H1 (cell line): ENCODE measurements around the gene COMMD2. TPM values are rescaled to one million over a fixed set of nuclear protein-coding genes. Genes with fewer than 3 reads are reported as not detected.

Experiments
- CTCF ChIA-PET: fragments of 300-600 bp; sonication (Branson Sonifier 250); formaldehyde crosslinking; loops from one replicate; lab custom pipeline; 2021; ENCODE audit not compliant: partially characterized antibody; lab: Charles Lee
- POLR2A ChIA-PET: fragments of 300-600 bp; sonication (Branson Sonifier 250); formaldehyde crosslinking; loops from one replicate; lab custom pipeline; 2021; ENCODE audit warnings: inconsistent platforms; ENCODE audit not compliant: partially characterized antibody; lab: Charles Lee
- DNase-seq, 2 experiments: peaks; one replicate each; pipeline versions ENCODE4 v3.0.0 to v3.0.0-alpha.2; 2010 to 2022; ENCODE audit warnings: low spot score in 2 of 2, low read depth in 1 of 2, mixed read lengths in 1 of 2
- FAIRE-seq: peaks from 2 replicates; lab custom pipeline; 2011; peaks lifted over from hg19 to GRCh38; lab: Jason Lieb, UNC
- H2AFZ ChIP-seq: 2 replicates; pipeline ENCODE4 v1.8.1; 2012; ENCODE audit warnings: low read length, inconsistent platforms
- H2AK5ac ChIP-seq: 2 replicates; pipeline ENCODE4 v1.6.1; 2013; ENCODE audit warnings: low read depth, low read length
- H2BK120ac ChIP-seq: replicated peaks from 2 replicates; pipeline ENCODE3; 2013; ENCODE audit warnings: low read depth, low read length, inconsistent platforms
- H2BK12ac ChIP-seq: 2 replicates; pipeline ENCODE4 v1.6.1; 2013; ENCODE audit warnings: low read depth, low read length
- H2BK15ac ChIP-seq: 2 replicates; pipeline ENCODE4 v1.6.1; 2013; ENCODE audit warnings: low read length
- H2BK20ac ChIP-seq: 2 replicates; pipeline ENCODE4 v1.6.1; 2013; ENCODE audit warnings: low read length
- H2BK5ac ChIP-seq: 2 replicates; pipeline ENCODE4 v1.6.1; 2013; ENCODE audit warnings: low read depth, low read length
- H3K14ac ChIP-seq: 2 replicates; pipeline ENCODE4 v1.6.1; 2013; ENCODE audit warnings: inconsistent platforms; ENCODE audit not compliant: insufficient read length
- H3K18ac ChIP-seq: 2 replicates; pipeline ENCODE4 v1.6.1; 2013; ENCODE audit warnings: low read length; ENCODE audit errors: extremely low read depth
- H3K23ac ChIP-seq: 2 replicates; pipeline ENCODE4 v1.6.1; 2013; ENCODE audit warnings: inconsistent platforms; ENCODE audit not compliant: insufficient read length
- H3K23me2 ChIP-seq: 2 replicates; pipeline ENCODE4 v1.6.1; 2013; ENCODE audit warnings: low read depth, low read length
- H3K27ac ChIP-seq: 2 replicates; pipeline ENCODE4 v1.6.1; 2011; ENCODE audit warnings: low read depth, low read length, inconsistent platforms
- H3K27me3 ChIP-seq, 4 experiments: replicated peaks in 1 of 4; 1 replicate in 1 of 4; 2 replicates in 3 of 4; pipeline versions ENCODE4 v1.6.1 to v1.8.1; 2011 to 2013; ENCODE audit warnings: low read length in 3 of 4, mild to moderate bottlenecking in 3 of 4, inconsistent platforms in 2 of 4, mixed read lengths in 2 of 4, moderate library complexity in 1 of 4; ENCODE audit not compliant: control insufficient read depth in 3 of 4, insufficient read depth in 3 of 4; ENCODE audit errors: extremely low read depth in 1 of 4
- H3K36me3 ChIP-seq, 4 experiments: 2 replicates each; pipeline versions ENCODE4 v1.6.1 to v1.8.1; 2011 to 2013; ENCODE audit warnings: mild to moderate bottlenecking in 4 of 4, low read length in 3 of 4, moderate library complexity in 2 of 4, control low read depth in 1 of 4, inconsistent platforms in 1 of 4; ENCODE audit not compliant: insufficient read depth in 4 of 4, control insufficient read depth in 2 of 4
- H3K4ac ChIP-seq: replicated peaks from 2 replicates; pipeline ENCODE3; 2013; ENCODE audit warnings: low read length, low read depth, mixed read lengths, inconsistent platforms; ENCODE audit not compliant: insufficient read length
- H3K4me1 ChIP-seq, 4 experiments: replicated peaks in 1 of 4; 1 replicate in 1 of 4; 2 replicates in 3 of 4; pipeline versions ENCODE4 v1.6.1 to v1.8.1; 2011 to 2013; ENCODE audit warnings: low read length in 3 of 4, inconsistent platforms in 2 of 4, mixed read lengths in 1 of 4; ENCODE audit not compliant: insufficient read depth in 4 of 4, control insufficient read depth in 3 of 4
- H3K4me2 ChIP-seq, 2 experiments: 2 replicates each; pipeline versions ENCODE4 v1.6.1 to v1.8.1; 2011 to 2013; ENCODE audit warnings: low read depth in 2 of 2, low read length in 2 of 2, control low read depth in 1 of 2, inconsistent platforms in 1 of 2, mild to moderate bottlenecking in 1 of 2; ENCODE audit not compliant: insufficient read depth in 1 of 2
- H3K4me3 ChIP-seq, 4 experiments: fragments of 200-600, 300-600 bp in 1 of 4; sonication (generic), shearing (Covaris generic), sonication (Bioruptor Twin) in 1 of 4; 2 replicates each; pipeline versions ENCODE4 v1.5.1 to v1.8.1; 2011 to 2016; ENCODE audit warnings: low read length in 4 of 4, low read depth in 3 of 4, control low read depth in 2 of 4, inconsistent platforms in 2 of 4, mild to moderate bottlenecking in 2 of 4, mixed read lengths in 1 of 4, moderate library complexity in 1 of 4; ENCODE audit not compliant: insufficient read depth in 2 of 4; ENCODE audit errors: extremely low read depth in 1 of 4
- H3K56ac ChIP-seq: replicated peaks from 2 replicates; pipeline ENCODE3; 2013; ENCODE audit warnings: low read depth, mild to moderate bottlenecking, mixed read lengths, low read length, inconsistent platforms; ENCODE audit not compliant: insufficient read length
- H3K79me1 ChIP-seq: 2 replicates; pipeline ENCODE4 v1.6.1; 2013; ENCODE audit warnings: low read depth, low read length, control low read depth
- H3K79me2 ChIP-seq, 2 experiments: 2 replicates each; pipeline versions ENCODE4 v1.6.1 to v1.8.1; 2012 to 2013; ENCODE audit warnings: low read length in 2 of 2, mild to moderate bottlenecking in 2 of 2, inconsistent platforms in 1 of 2; ENCODE audit not compliant: insufficient read depth in 2 of 2, control insufficient read depth in 1 of 2
- H3K9ac ChIP-seq, 4 experiments: replicated peaks in 1 of 4; 1 replicate in 1 of 4; 2 replicates in 3 of 4; pipeline versions ENCODE4 v1.6.1 to v1.8.1; 2011 to 2013; ENCODE audit warnings: low read depth in 3 of 4, low read length in 3 of 4, control low read depth in 2 of 4, mild to moderate bottlenecking in 2 of 4, moderate library complexity in 2 of 4, inconsistent platforms in 1 of 4; ENCODE audit errors: extremely low read depth in 1 of 4
- H3K9me3 ChIP-seq, 2 experiments: 2 replicates each; pipeline versions ENCODE4 v1.6.1 to v1.8.1; 2012 to 2013; ENCODE audit warnings: mild to moderate bottlenecking in 2 of 2, moderate library complexity in 2 of 2, control low read depth in 1 of 2, inconsistent platforms in 1 of 2, low read depth in 1 of 2, low read length in 1 of 2, mixed read lengths in 1 of 2; ENCODE audit not compliant: insufficient read depth in 2 of 2
- H4K20me1 ChIP-seq, 2 experiments: replicated peaks in 1 of 2; 2 replicates each; pipeline versions ENCODE3 to v1.8.1; 2011 to 2013; ENCODE audit warnings: inconsistent platforms in 2 of 2, low read length in 2 of 2, mild to moderate bottlenecking in 1 of 2; ENCODE audit not compliant: insufficient read depth in 2 of 2, control insufficient read depth in 1 of 2
- H4K5ac ChIP-seq: 2 replicates; pipeline ENCODE4 v1.6.1; 2013; ENCODE audit warnings: low read length, low read depth, mixed read lengths, inconsistent platforms; ENCODE audit not compliant: insufficient read length
- H4K8ac ChIP-seq: 2 replicates; pipeline ENCODE4 v1.8.0; 2013; ENCODE audit warnings: mild to moderate bottlenecking, moderate library complexity, low read length, inconsistent platforms; ENCODE audit not compliant: insufficient read depth; ENCODE audit errors: extremely low read depth
- H4K91ac ChIP-seq: replicated peaks from 2 replicates; pipeline ENCODE3; 2013; ENCODE audit warnings: low read length, mixed read lengths, inconsistent platforms; ENCODE audit not compliant: insufficient read length
- BRCA1 ChIP-seq: IDR thresholded peaks from 2 replicates; pipeline ENCODE4 v1.6.1; 2012; ENCODE audit warnings: low read depth, low read length, improper control_type of control experiment
- CEBPB ChIP-seq: IDR thresholded peaks from 2 replicates; pipeline ENCODE4 v1.6.1; 2012; ENCODE audit warnings: low read depth, low read length
- HDAC6 ChIP-seq: IDR thresholded peaks from one replicate; pipeline ENCODE4 v1.7.1; 2012; ENCODE audit warnings: low read depth, mild to moderate bottlenecking, inconsistent platforms, low read length, moderate library complexity
- TEAD4 ChIP-seq: IDR thresholded peaks from 2 replicates; pipeline ENCODE4 v1.6.1; 2012; ENCODE audit warnings: low read depth, low read length, inconsistent platforms, mixed read lengths
- WGBS, 2 experiments: shearing (Covaris generic) in 1 of 2; methylation state at CpG; one replicate each; pipeline versions ENCODE4 v1.1.6 to v1.1.7; 2013 to 2015; ENCODE audit warnings: low lambda C conversion rate in 2 of 2, mixed read lengths in 2 of 2, inconsistent platforms in 1 of 2, low coverage in 1 of 2, missing lambda C conversion rate in 1 of 2; ENCODE audit not compliant: insufficient replicate concordance in 2 of 2, insufficient coverage in 1 of 2, insufficient read length in 1 of 2; ENCODE audit errors: extremely low coverage in 1 of 2, missing lambda C conversion rate in 1 of 2; 5-methylcytosine and 5-hydroxymethylcytosine counted together
- polyA plus RNA-seq, 7 experiments: library from polyadenylated mRNA; depleted of rRNA in 3 of 7; stranded (reverse) in 5 of 7; unstranded in 2 of 7; fragments of >200 nt in 5 of 7; fragments of 200-250 nt in 2 of 7; gene quantifications; 1 replicate in 5 of 7; 2 replicates in 1 of 7; 4 replicates in 1 of 7; pipeline versions ENCODE4 v1.2.1 to v1.2.3, GENCODE V29; 2011 to 2013; ENCODE audit warnings: missing spikeins in 2 of 7, mixed read lengths in 2 of 7
- total RNA-seq: library from RNA; stranded (reverse); fragmentation: NEBNext Ultra II Directional; extraction: Animal tissue kit (Norgen Biotek cat#: 25700); gene quantifications from 2 replicates; pipeline ENCODE4 v1.2.1, GENCODE V29; 2021

Gene COMMD2
- total and polyA plus RNA-seq, 2 of the 8 experiments (the other 6 are each of a cell fraction or from before 2014, with no cell fraction given) = 20.2 to 57.2 TPM

DNA sequence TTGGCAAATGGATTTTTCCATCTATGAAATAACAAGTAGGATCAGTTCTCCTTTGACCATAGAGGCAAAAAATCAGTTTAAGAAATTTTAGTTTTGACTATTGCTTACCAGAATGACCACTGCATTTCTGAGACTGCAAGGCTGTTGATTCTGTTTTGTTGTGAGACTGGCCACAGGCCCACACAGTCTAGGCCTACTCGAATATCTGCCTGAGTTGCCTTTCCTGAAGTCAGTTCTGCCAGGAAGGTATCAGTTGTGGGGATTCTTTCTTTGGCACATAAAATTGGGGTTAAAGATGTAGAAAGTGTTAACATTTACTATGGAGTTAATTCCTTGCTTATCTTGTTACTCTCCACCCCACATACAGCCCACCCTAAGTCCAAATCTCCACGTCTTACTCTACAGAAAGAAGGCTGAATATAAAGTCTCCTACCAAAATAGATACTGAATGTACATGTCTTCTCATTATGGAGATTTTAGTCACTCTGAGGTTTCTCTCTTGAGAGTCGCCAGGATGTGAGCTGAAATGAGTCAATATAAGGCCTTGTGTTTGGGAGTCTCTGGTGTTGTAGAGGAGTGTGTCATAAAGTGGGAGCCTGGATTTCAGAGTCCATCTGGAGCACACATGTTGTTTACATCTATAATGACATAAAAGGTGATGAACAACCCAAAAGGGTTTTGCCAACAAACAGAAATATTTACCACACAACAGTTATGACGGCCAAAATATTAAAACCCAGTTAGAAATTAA lies 49.4 kb downstream of the COMMD2 start:
- Histone ChIP-seq H3K23ac (no peak overlapping the region), H3K9ac (no peak overlapping the region), H2BK5ac (no peak overlapping the region), H3K27me3 (no peaks in the 10 kb centered on the region), H2BK15ac (no peak overlapping the region), H4K5ac (no peak overlapping the region), H4K20me1 (no peaks in the 10 kb centered on the region), H3K18ac (no peak overlapping the region), H3K56ac (no peak overlapping the region), H4K8ac (no peak overlapping the region), H2AFZ (no peak overlapping the region), H2BK12ac (no peak overlapping the region), H3K9me3 (peaks cover 10 to 11% of the 10 kb centered on the region in 2 experiments), H3K79me2 (no peaks in the 10 kb centered on the region), H3K4me3 (no peak overlapping the region), H3K27ac (no peak overlapping the region), H3K4ac (no peak overlapping the region), H3K79me1 (no peaks in the 10 kb centered on the region), H3K4me1 (peaks cover 0 to 5% (median 2%) of the 10 kb centered on the region in 4 experiments; a peak in 3 of 7 replicates), H3K36me3 (no peaks in the 10 kb centered on the region), H4K91ac (no peak overlapping the region), H2AK5ac (no peak overlapping the region), H3K23me2 (no peaks in the 10 kb centered on the region), H3K14ac (no peak overlapping the region), H3K4me2 (no peak overlapping the region), H2BK20ac (no peak overlapping the region), H2BK120ac (no peak overlapping the region)
- no peak for FAIRE-seq
- DNase-seq = no peak
- 63% methylated on average over 4 of the region's 4 CpGs; no CpG with 5 or more reads in 1 of the 2 experiments for WGBS, 2 experiments
- ChIA-PET CTCF (interaction anchor here (1.0 to 3.2 kb wide), 3 partner anchors 17 to 172 kb away, joined by 3 to 14 read pairs (median 6); no protein-coding TSS in a partner anchor), POLR2A (interaction anchor here (1.4 kb wide), 1 partner anchor 45 kb away, joined by 4 read pairs; the partner anchor contains the start of gene WWTR1)
- no peak for TF ChIP-seq BRCA1
- no peak for TF ChIP-seq HDAC6
- no peak for TF ChIP-seq CEBPB
- TF ChIP-seq TEAD4 = no peak
